GM12891 (cell line): Measurements from ENCODE around the gene SPOCK1.

Source experiments
- DNase-seq: peaks from one replicate; pipeline ENCODE4 v3.0.0; 2011; ENCODE audit warnings: low spot score; ENCODE audit not compliant: insufficient read length
- FAIRE-seq: peaks from 2 replicates; lab custom pipeline; 2011; peaks lifted over from hg19 to GRCh38; lab: Jason Lieb, UNC
- PAX5 ChIP-seq: IDR thresholded peaks from 2 replicates; pipeline ENCODE4 v1.6.1; 2011; ENCODE audit warnings: low read length, moderate library complexity, mild to moderate bottlenecking; ENCODE audit not compliant: insufficient read depth, severe bottlenecking
- POLR2A ChIP-seq: IDR thresholded peaks from 2 replicates; pipeline ENCODE4 v1.6.1; 2011; ENCODE audit warnings: low read depth, low read length, control low read depth
- POLR2AphosphoS5 ChIP-seq: IDR thresholded peaks from 2 replicates; pipeline ENCODE4 v1.6.1; 2011; ENCODE audit warnings: low read depth, low read length, control low read depth
- POU2F2 ChIP-seq: IDR thresholded peaks from 2 replicates; pipeline ENCODE4 v1.6.1; 2011; ENCODE audit warnings: low read depth, mild to moderate bottlenecking, control low read depth, low read length, moderate library complexity
- SPI1 ChIP-seq: IDR thresholded peaks from 2 replicates; pipeline ENCODE4 v1.6.1; 2011; ENCODE audit warnings: low read depth, low read length, control low read depth
- TAF1 ChIP-seq: IDR thresholded peaks from 2 replicates; pipeline ENCODE4 v1.6.1; 2011; ENCODE audit warnings: low read depth, low read length, control low read depth

The SPOCK1 gene

DNA sequence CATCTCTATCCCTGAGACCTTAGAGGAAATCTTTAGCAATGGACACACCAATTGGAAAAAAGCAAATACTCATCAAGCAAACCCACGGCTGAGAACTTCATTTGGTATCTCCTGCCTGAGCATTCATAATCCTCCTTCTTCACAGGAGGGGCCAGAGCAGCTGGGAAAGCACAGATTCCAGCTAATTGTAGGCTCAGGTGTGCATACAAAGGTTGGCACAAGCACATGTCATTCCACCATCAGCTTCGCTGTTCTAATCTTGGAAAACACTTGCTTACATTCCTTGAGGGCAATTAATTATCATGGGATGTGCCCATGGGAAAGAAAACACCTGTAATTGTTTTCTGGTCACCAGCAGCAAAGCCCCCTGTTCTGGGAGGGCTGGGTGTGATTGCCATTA lies 376.6 kb downstream of the SPOCK1 start:
- TF ChIP-seq SPI1 (no peak), POLR2A (no peak), PAX5 (no peak), TAF1 (no peak), POLR2AphosphoS5 (no peak), POU2F2 (no peak)
- DNase-seq (no peak), FAIRE-seq (no peak)

DNA sequence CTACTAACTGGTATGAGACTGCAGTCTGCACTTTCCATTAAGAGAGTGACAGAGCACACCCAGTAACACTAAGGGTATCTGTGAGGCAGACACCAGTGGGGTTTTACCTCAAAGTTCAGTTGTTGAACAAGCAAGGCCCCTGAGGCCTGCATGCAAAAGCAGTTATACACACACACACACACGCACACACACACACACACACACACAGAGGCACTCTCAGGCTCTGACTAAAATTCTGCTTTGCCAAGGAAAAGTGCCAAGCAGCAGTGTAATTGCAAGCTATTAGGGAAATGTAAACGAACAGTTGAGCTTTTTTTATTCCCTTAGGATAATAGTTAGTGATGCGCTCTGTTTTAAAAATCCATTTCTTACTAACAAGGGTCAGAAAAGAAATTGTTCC lies 377.1 kb downstream of the SPOCK1 start:
- DNase-seq: no peak
- no peak for FAIRE-seq
- TF ChIP-seq PAX5: no peak
- no peak for TF ChIP-seq SPI1
- no peak for TF ChIP-seq POU2F2
- TF ChIP-seq POLR2AphosphoS5: no peak
- TF ChIP-seq TAF1: no peak
- no peak for TF ChIP-seq POLR2A

DNA sequence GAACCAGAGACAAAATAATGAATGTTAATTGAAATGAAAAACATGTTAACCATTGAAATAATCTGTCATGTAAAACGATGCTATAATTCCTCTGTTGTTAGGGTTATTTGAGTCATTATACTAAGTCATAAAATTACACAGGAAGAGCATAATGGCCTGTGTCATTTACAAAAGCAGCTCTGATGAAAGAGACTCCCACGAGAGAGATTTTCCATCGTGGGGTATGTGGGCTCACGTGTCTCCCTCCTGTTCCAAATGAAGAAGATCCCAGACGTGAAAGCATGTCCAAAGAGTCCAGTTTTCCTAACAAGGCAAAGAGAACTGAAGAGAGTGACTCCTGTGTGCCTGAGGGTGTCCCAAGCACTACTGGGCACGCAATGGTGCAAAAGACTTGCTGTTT lies 379.8 kb downstream of the SPOCK1 start:
- no peak for TF ChIP-seq PAX5
- TF ChIP-seq POLR2AphosphoS5: no peak
- TF ChIP-seq POU2F2: no peak
- no peak for TF ChIP-seq TAF1
- no peak for TF ChIP-seq POLR2A
- TF ChIP-seq SPI1: no peak
- no peak for DNase-seq
- no peak for FAIRE-seq

DNA sequence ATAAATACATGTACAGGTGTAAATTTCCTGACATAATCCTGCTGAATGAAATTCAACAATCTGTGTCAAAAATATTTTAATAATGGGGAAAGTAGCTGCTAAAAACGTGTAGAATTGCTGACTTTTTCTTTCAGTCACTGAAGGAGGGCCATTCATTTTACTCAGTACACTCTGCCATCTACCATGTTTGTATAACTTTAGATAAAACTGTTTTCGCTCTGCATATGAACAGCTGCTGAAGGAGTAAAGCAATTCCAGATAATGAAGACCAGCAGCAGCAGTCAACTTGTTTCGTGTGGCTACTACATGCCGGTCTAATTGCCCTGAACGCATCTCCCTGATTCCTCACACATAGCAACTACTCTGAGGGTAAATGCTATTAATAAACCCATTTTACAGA lies 380.5 kb downstream of the SPOCK1 start:
- DNase-seq (no peak), FAIRE-seq (no peak)
- TF ChIP-seq TAF1 (no peak), POU2F2 (no peak), PAX5 (no peak), POLR2AphosphoS5 (no peak), SPI1 (no peak), POLR2A (no peak)

DNA sequence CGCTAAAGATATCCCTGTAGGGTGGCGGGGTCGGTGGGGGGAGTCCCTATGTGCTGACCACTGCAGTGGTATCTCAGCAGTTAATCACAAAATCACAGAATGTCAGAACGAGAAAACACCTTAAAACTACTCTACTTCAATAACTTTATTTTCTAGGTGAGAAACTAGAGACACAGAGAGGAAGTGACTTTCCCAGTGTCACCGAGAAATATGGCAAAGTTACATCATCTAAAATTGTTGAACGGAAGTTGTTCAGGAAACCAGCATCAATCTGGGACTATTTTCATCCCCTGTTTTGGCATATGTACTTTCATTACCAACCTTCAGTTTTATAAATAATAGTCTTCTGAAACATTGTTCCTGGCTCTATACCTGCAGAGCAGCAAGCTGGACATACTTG lies 384.0 kb downstream of the SPOCK1 start:
- TF ChIP-seq TAF1: no peak
- no peak for TF ChIP-seq POLR2A
- TF ChIP-seq PAX5: no peak
- TF ChIP-seq POU2F2: no peak
- TF ChIP-seq SPI1: peak; percentile 23; the same call in 1 of the 2 replicates
- TF ChIP-seq POLR2AphosphoS5: no peak
- FAIRE-seq: no peak
- DNase-seq: no peak

DNA sequence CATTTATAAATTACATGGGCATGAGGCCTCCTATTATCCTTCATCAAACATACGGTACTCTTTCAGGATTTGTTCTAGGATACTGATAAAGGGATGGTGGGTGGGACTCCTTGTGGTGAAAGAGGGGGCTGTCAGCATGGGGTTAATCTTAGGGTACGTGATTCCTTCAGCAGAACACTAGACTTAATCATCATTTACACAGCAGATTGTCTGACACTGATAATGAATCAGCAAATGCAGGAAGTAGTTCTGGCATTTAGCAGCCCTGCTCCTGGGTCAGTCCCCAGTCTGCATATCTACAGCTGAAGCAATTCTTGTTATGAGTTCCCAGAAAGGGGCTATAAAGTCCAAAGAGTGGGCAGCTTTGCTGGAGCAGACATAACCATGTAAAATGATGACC lies 384.6 kb downstream of the SPOCK1 start:
- TF ChIP-seq PAX5: no peak
- TF ChIP-seq SPI1: no peak
- no peak for TF ChIP-seq POU2F2
- no peak for TF ChIP-seq POLR2AphosphoS5
- DNase-seq (no peak), FAIRE-seq (no peak)

DNA sequence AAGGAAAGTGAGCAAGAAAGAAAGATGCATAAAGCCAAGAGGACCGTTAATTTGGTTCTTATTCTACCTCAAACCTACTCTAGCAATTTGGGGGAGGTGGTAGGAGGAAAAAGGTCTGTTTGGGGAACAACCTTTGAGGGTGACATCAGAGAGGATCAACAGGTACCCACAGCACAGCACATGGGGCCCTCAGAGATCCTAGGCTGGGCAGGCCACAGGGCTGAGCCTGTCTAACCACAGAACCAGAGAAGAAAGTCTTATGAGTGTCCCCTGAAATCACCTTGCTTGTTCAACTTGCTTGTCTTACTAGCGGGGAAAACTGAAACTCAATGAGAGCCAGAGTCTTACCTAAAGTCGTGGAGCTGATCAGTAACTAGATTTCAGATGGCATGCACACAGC lies 385.2 kb downstream of the SPOCK1 start:
- no peak for FAIRE-seq

DNA sequence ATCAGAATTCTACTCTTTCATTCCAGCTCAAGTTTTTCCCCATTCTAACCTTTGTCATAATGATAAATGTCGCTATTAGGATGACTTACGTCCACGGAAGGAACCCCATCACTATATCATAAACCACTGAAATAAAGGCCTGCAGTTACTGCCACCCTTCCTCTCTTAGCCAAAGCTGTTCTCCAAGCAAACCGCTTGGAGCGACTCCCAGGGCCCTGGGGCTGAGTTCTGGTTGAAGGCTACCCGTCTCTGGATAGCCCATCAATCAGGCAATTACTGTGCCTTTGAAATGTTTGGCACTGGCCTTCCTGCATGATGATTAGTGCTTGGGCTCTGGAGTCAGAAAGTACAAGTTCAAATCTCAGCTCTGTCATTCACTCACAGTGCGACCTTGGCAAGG lies 386.0 kb downstream of the SPOCK1 start:
- FAIRE-seq (no peak), DNase-seq (no peak)

More for the DNA sequence above, 385.2 kb downstream of the SPOCK1 start:
- TF ChIP-seq POU2F2 (no peak), PAX5 (no peak), POLR2A (no peak), SPI1 (no peak), TAF1 (no peak), POLR2AphosphoS5 (no peak)
- DNase-seq: no peak

DNA sequence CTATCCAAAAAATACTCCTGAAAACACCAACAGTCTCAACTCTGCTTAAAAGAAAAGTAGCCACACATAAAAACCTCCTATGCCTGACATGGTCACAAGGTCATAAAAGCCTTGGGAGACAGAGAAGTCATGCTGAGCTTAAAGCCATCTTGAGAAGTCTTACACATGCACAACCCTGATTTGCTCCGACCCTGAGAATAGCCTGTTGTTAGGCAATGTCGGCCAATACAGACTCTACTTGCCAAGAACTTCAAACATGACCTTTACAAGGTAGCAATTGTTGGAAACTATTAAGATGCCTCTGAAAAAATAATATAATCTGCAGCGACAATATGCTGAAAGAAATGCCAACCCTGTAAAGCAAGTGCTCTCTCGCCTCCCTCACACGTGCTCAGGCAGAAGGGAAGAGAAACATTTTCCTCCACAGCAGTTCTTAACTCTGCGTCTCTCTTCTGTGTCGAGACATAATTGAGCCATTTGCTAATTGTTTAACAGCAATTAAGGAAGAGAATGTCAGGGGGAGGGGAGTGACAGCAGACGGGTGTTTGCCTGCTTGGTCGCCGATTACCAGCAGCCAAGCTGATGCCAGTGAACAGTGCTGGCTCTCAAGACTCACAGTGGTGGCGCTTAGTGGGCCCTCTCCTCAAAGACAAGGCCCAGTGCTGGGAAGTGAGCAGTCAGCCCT lies 393.6 kb downstream of the SPOCK1 start:
- no peak for DNase-seq
- no peak for TF ChIP-seq POLR2AphosphoS5
- no peak for TF ChIP-seq POU2F2
- TF ChIP-seq SPI1: no peak
- no peak for TF ChIP-seq PAX5
- TF ChIP-seq POLR2A: no peak
- no peak for FAIRE-seq

More for the DNA sequence above, 386.0 kb downstream of the SPOCK1 start:
- TF ChIP-seq POU2F2: no peak
- no peak for TF ChIP-seq PAX5
- TF ChIP-seq TAF1: no peak
- TF ChIP-seq SPI1: no peak
- TF ChIP-seq POLR2AphosphoS5: no peak
- TF ChIP-seq POLR2A: no peak
